Fibroblast of villous mesenchyme (primary cell): Measurements from ENCODE around the gene CYP4F8. TPM values are rescaled to one million over a fixed set of nuclear protein-coding genes. Genes with fewer than 3 reads are reported as not detected.

ENCODE experiments used
- DNase-seq: peaks from one replicate; pipeline ENCODE4 v3.0.0-alpha.2; 2010; ENCODE audit warnings: low read depth
- H3K4me3 ChIP-seq: 2 replicates; pipeline ENCODE4 v1.5.1; 2011; ENCODE audit warnings: low read depth, mild to moderate bottlenecking, low read length
- total RNA-seq: library from RNA; depleted of rRNA; stranded (reverse); fragments of >200 nt; gene quantifications from 2 replicates; pipeline ENCODE4 v1.2.3, GENCODE V29; 2012
- TF ChIP-seq, protein P1 (sequence below): IDR thresholded peaks from 2 replicates; pipeline ENCODE4 v1.5.1; 2012; ENCODE audit warnings: low read depth, mild to moderate bottlenecking, low read length; ENCODE audit not compliant: insufficient read depth

Gene CYP4F8
- total RNA-seq, 1 donor: not detected

DNA sequence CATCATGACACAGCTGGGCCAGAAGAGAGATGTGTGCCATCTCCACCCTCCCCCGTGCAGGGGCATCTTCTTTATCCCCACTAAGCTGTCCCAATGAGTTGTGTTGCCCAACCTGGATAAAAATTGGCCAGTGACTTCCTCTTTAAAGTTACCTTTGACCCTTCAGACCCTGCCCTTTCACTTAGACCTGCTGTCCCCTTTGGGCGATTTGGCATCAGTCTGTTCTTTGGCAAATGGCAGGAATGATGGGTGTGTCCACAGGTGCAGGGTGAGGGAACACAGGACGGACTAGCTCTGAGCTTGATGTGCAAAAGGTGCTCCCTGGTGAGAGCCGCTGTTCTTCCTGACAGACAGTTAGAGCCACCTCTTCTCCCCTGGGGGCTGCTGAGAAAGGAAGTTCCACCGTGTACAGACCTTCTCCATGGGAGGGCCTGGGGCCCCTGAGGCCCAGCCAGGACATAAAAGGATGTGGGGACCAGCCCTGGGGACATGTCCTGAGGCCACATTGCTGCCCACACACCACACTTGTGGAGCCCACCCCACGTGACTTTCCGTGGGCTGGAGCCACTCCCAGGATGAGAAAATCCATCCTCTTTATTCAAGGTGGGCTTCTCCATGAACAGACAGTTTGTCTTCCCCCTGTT is 1.7 kb downstream of the CYP4F8 start:
- DNase-seq: no peak
- TF ChIP-seq, protein P1, sequence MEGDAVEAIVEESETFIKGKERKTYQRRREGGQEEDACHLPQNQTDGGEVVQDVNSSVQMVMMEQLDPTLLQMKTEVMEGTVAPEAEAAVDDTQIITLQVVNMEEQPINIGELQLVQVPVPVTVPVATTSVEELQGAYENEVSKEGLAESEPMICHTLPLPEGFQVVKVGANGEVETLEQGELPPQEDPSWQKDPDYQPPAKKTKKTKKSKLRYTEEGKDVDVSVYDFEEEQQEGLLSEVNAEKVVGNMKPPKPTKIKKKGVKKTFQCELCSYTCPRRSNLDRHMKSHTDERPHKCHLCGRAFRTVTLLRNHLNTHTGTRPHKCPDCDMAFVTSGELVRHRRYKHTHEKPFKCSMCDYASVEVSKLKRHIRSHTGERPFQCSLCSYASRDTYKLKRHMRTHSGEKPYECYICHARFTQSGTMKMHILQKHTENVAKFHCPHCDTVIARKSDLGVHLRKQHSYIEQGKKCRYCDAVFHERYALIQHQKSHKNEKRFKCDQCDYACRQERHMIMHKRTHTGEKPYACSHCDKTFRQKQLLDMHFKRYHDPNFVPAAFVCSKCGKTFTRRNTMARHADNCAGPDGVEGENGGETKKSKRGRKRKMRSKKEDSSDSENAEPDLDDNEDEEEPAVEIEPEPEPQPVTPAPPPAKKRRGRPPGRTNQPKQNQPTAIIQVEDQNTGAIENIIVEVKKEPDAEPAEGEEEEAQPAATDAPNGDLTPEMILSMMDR: no peak
- no peak overlapping the region for H3K4me3 ChIP-seq

DNA sequence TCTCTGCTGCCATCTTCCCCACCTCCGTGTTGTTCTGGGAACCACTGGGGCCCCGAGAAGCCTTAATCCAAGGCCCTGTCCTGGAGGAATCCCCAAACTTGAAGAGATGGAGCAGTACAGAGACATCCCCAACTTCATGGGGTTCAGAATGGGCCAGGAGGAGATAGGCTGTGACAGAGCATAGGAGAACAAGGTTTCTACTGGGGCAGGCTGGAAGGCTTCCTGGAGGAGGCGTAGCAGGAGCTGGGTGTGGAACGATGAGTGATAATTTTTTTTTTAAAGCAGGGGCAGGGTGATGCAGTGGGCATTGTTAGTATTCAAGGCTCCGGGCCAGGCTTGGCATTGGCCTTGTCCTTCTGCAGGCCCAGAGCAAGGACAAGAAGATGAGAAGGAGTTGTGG is 3.3 kb downstream of the CYP4F8 start:
- no peak for DNase-seq
- TF ChIP-seq, protein P1: no peak
- no peak overlapping the region for H3K4me3 ChIP-seq

GRCh38 chr19:15621801-15622200 is 6.8 kb downstream of the CYP4F8 start:
- DNase-seq: no peak
- TF ChIP-seq, protein P1: no peak
- no peak overlapping the region for H3K4me3 ChIP-seq

GRCh38 chr19:15622991-15623390 is 8.0 kb downstream of the CYP4F8 start:
- no peak overlapping the region for H3K4me3 ChIP-seq
- no peak for DNase-seq
- TF ChIP-seq, protein P1: no peak

GRCh38 chr19:15623711-15624318 is 8.8 kb downstream of the CYP4F8 start:
- TF ChIP-seq, protein P1: no peak
- no peak for DNase-seq
- H3K4me3 ChIP-seq: no peak overlapping the region

DNA sequence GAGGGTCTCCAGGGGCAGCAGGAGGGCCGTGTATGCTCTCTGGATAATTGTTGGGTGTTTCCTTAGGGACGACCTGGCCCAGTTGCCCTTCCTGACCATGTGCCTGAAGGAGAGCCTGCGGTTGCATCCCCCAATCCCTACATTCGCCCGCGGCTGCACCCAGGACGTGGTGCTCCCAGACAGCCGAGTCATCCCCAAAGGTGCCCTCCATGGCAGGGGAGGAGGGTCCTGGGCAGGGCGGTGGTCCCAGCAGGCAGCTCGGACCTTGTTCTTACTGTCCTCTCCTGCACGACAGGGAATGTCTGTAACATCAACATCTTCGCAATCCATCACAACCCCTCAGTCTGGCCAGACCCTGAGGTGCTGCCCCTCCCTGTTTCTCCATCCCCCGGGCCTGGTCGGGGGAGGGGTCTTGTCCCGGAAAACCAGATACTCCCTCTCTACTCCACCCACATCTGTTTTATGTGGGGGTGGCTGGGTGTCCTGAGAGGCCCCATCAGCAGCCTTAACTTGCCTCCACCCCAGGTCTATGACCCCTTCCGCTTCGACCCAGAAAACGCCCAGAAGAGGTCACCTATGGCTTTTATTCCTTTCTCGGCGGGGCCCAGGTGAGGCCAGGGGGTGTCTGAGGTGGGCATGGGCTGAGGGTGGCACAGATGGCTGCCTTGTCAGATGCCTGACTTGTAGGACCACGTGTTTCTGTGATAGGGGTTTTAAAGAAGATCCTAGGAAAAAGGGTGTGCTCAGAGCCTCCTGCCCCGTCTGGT is 13.4 kb downstream of the CYP4F8 start:
- TF ChIP-seq, protein P1: no peak
- no peak for DNase-seq
- H3K4me3 ChIP-seq: no peak overlapping the region
